B cell (primary cell): Measurements from ENCODE around the gene NCAM1. TPM values are rescaled to one million over a fixed set of nuclear protein-coding genes. Genes with fewer than 3 reads are reported as not detected.

Source experiments
- ATAC-seq: fragments of 200-7000 bp; cut with Tn5 transposase; one replicate; pipeline ENCODE4 v1.10.0; 2021; ENCODE audit warnings: low read depth, mild to moderate bottlenecking, moderate number of reproducible peaks, moderate library complexity
- CTCF ChIA-PET: fragments of 350-600 bp; sonication (Branson Sonifier 250); formaldehyde crosslinking; loops from one replicate; lab custom pipeline; 2021; ENCODE audit warnings: antibody characterized with exemption, inconsistent platforms; lab: Charles Lee
- POLR2A ChIA-PET: fragments of 350-600 bp; sonication (Branson Sonifier 250); formaldehyde crosslinking; loops from one replicate; lab custom pipeline; 2021; ENCODE audit warnings: antibody characterized with exemption; lab: Charles Lee
- DNase-seq: peaks from one replicate; pipeline ENCODE4 v3.0.0; 2013
- H2AFZ ChIP-seq: 2 replicates; pipeline ENCODE4 v1.6.1; 2012; ENCODE audit warnings: mild to moderate bottlenecking, low read depth, low read length; ENCODE audit not compliant: insufficient read depth, poor library complexity, severe bottlenecking
- H3K27ac ChIP-seq, 2 donors: 1 replicate in 1 of 2; 2 replicates in 1 of 2; pipeline ENCODE4 v1.5.1; 2012 to 2013; ENCODE audit warnings: low read length in 2 of 2, mild to moderate bottlenecking in 2 of 2, moderate library complexity in 1 of 2
- H3K27me3 ChIP-seq, 4 experiments: fragments of 200-600 bp in 1 of 4; sonication (generic) in 1 of 4; replicated peaks in 1 of 4; 1 replicate in 2 of 4; 2 replicates in 2 of 4; pipeline versions ENCODE4 v1.6.1 to v1.7.0; 2013 to 2016; ENCODE audit warnings: low read length in 3 of 4, mild to moderate bottlenecking in 2 of 4, mixed read lengths in 1 of 4, moderate library complexity in 1 of 4; ENCODE audit not compliant: insufficient read depth in 4 of 4, control insufficient read depth in 3 of 4; ENCODE audit errors: control extremely low read depth in 1 of 4
- H3K36me3 ChIP-seq, 2 experiments: replicated peaks in 1 of 2; 1 replicate in 1 of 2; 2 replicates in 1 of 2; pipeline versions ENCODE4 v1.6.1 to v1.7.1; 2013; ENCODE audit warnings: low read length in 1 of 2; ENCODE audit not compliant: insufficient read depth in 2 of 2, control insufficient read depth in 1 of 2; ENCODE audit errors: control extremely low read depth in 1 of 2, extremely low read depth in 1 of 2
- H3K4me1 ChIP-seq, 2 donors: fragments of 200-600 bp in 1 of 2; sonication (generic) in 1 of 2; 1 replicate in 1 of 2; 2 replicates in 1 of 2; pipeline versions ENCODE4 v1.5.1 to v1.6.1; 2013 to 2017; ENCODE audit warnings: low read length in 2 of 2; ENCODE audit not compliant: control insufficient read depth in 2 of 2, insufficient read depth in 2 of 2
- H3K4me2 ChIP-seq: replicated peaks from 2 replicates; pipeline ENCODE3; 2012; ENCODE audit warnings: mild to moderate bottlenecking, low read depth, low read length; ENCODE audit not compliant: poor library complexity, severe bottlenecking
- H3K4me3 ChIP-seq, 5 experiments: fragments of 200-600 bp in 1 of 5; sonication (generic) in 1 of 5; 1 replicate in 3 of 5; 2 replicates in 2 of 5; pipeline versions ENCODE4 v1.5.1 to v1.7.0; 2011 to 2016; ENCODE audit warnings: low read length in 4 of 5, mild to moderate bottlenecking in 4 of 5, low read depth in 2 of 5, control low read depth in 1 of 5, moderate library complexity in 1 of 5; ENCODE audit not compliant: insufficient read depth in 1 of 5; ENCODE audit errors: control extremely low read depth in 1 of 5, extremely low read depth in 1 of 5
- H3K79me2 ChIP-seq: fragments of 200-600 bp; sonication (generic); one replicate; pipeline ENCODE4 v1.6.0; 2016; ENCODE audit warnings: low read length; ENCODE audit not compliant: control insufficient read depth, insufficient read depth
- H3K9ac ChIP-seq: fragments of 200-600 bp; sonication (generic); 2 replicates; pipeline ENCODE4 v1.6.1; 2017; ENCODE audit warnings: mild to moderate bottlenecking, low read length, moderate library complexity
- H3K9me3 ChIP-seq, 3 donors: one replicate each; pipeline versions ENCODE4 v1.6.1 to v1.7.1; 2013; ENCODE audit warnings: low read length in 2 of 3; ENCODE audit not compliant: control insufficient read depth in 2 of 3, insufficient read depth in 1 of 3; ENCODE audit errors: control extremely low read depth in 1 of 3
- H4K20me1 ChIP-seq: 2 replicates; pipeline ENCODE4 v1.6.0; 2012; ENCODE audit warnings: mild to moderate bottlenecking, low read length; ENCODE audit not compliant: insufficient read depth, control insufficient read depth, poor library complexity, severe bottlenecking
- H3K27ac Mint-ChIP-seq: one replicate; pipeline ENCODE4 v1.8.0; 2021; ENCODE audit warnings: mixed read lengths
- H3K27me3 Mint-ChIP-seq: one replicate; pipeline ENCODE4 v1.8.0; 2021; ENCODE audit warnings: mixed read lengths
- H3K4me1 Mint-ChIP-seq: one replicate; pipeline ENCODE4 v1.8.0; 2021; ENCODE audit warnings: mixed read lengths
- H3K4me3 Mint-ChIP-seq: one replicate; pipeline ENCODE4 v1.8.0; 2021; ENCODE audit warnings: mixed read lengths
- H3K9me3 Mint-ChIP-seq: one replicate; pipeline ENCODE4 v1.8.0; 2022; ENCODE audit warnings: mixed read lengths; ENCODE audit not compliant: insufficient read depth
- CTCF ChIP-seq: fragments of 200-600 bp; IDR thresholded peaks from one replicate; pipeline ENCODE4 v1.8.0; 2022; ENCODE audit warnings: antibody characterized with exemption, mild to moderate bottlenecking
- EZH2 ChIP-seq: IDR thresholded peaks from 2 replicates; pipeline ENCODE4 v1.6.1; 2012; ENCODE audit warnings: borderline replicate concordance, low read depth, mild to moderate bottlenecking, moderate library complexity, low read length; ENCODE audit not compliant: insufficient read depth, poor library complexity, severe bottlenecking
- WGBS: methylation state at CpG from one replicate; pipeline ENCODE4 v1.1.5; 2013; ENCODE audit warnings: missing lambda C conversion rate; ENCODE audit not compliant: insufficient coverage; 5-methylcytosine and 5-hydroxymethylcytosine counted together
- intact Hi-C: fragments of 100-400 bp; cut with micrococcal nuclease; formaldehyde crosslinking; loops from one replicate; pipeline ENCODE4 v1.10.0; 2022
- polyA plus RNA-seq: library from polyadenylated mRNA; depleted of rRNA; stranded (reverse); fragments of >200 nt; gene quantifications from 2 replicates; pipeline ENCODE4 v1.2.3, GENCODE V29; 2012
- total RNA-seq, 2 donors: library from RNA; stranded (reverse); fragments of 120-200 nt in 1 of 2; gene quantifications; 1 replicate in 1 of 2; 2 replicates in 1 of 2; pipeline versions ENCODE4 v1.2.3 to v1.2.4, GENCODE V29; 2013 to 2022

The NCAM1 gene
- total and polyA plus RNA-seq, 2 donors (not counting 1 experiment from before 2014, with no cell fraction given): 0.37 TPM; not detected in 1

GRCh38 chr11:113265362-113265761, 304.1 kb downstream of the NCAM1 start:
- Mint-ChIP-seq H3K27ac (no peak overlapping the region), H3K4me3 (no peak overlapping the region), H3K9me3 (no peaks in the 10 kb centered on the region), H3K4me1 (peaks cover 15% of the 10 kb centered on the region), H3K27me3 (peaks cover 16% of the 10 kb centered on the region)
- 80% methylated on average over 1 of the region's 2 CpGs for WGBS
- H2AFZ ChIP-seq: no peak overlapping the region
- intact Hi-C loops: no loop called here
- no peak overlapping the region for H3K4me2 ChIP-seq
- H3K4me3 ChIP-seq: no peak overlapping the region
- H3K27me3 ChIP-seq: peaks cover 0 to 5% (median 0%) of the 10 kb centered on the region in 4 experiments
- H3K9me3 ChIP-seq: peaks cover 0 to 3% (median 0%) of the 10 kb centered on the region in 3 donors
- no peaks in the 10 kb centered on the region for H3K36me3 ChIP-seq
- no peak overlapping the region for H3K27ac ChIP-seq
- ATAC-seq (no peak), DNase-seq (no peak)
- ChIA-PET CTCF (no interaction called here), POLR2A (no interaction called here)
- no peak overlapping the region for H3K9ac ChIP-seq
- no peaks in the 10 kb centered on the region for H4K20me1 ChIP-seq
- no peaks in the 10 kb centered on the region for H3K4me1 ChIP-seq
- H3K79me2 ChIP-seq: no peaks in the 10 kb centered on the region
- TF ChIP-seq EZH2 (no peak), CTCF (no peak)

- peaks cover 0 to 5% (median 0%) of the 10 kb centered on the region in 4 experiments for H3K27me3 ChIP-seq
- H4K20me1 ChIP-seq: no peaks in the 10 kb centered on the region
- POLR2A ChIA-PET: no interaction called here
- H3K27me3 Mint-ChIP-seq: peaks cover 14% of the 10 kb centered on the region
- TF ChIP-seq EZH2: no peak
- TF ChIP-seq CTCF: no peak
- no peaks in the 10 kb centered on the region for H3K4me1 ChIP-seq
- DNase-seq (no peak), ATAC-seq (no peak)
- H3K9ac ChIP-seq: no peak overlapping the region
- H3K27ac Mint-ChIP-seq: no peak overlapping the region
- H3K9me3 Mint-ChIP-seq: no peaks in the 10 kb centered on the region
- 89% methylated on average over 3 of the region's 7 CpGs for WGBS
- peaks cover 9% of the 10 kb centered on the region for H3K4me1 Mint-ChIP-seq
- intact Hi-C loops: no loop called here
- H3K27ac ChIP-seq: no peak overlapping the region
- H3K4me2 ChIP-seq: no peak overlapping the region
- CTCF ChIA-PET: no interaction called here
- H3K4me3 Mint-ChIP-seq: no peak overlapping the region
- no peak overlapping the region for H3K4me3 ChIP-seq
- no peaks in the 10 kb centered on the region for H3K79me2 ChIP-seq
- H3K9me3 ChIP-seq: peaks cover 0 to 3% (median 0%) of the 10 kb centered on the region in 3 donors
- no peaks in the 10 kb centered on the region for H3K36me3 ChIP-seq
- no peak overlapping the region for H2AFZ ChIP-seq
Observed at GRCh38 chr11:113267493-113267892, 306.3 kb downstream of the NCAM1 start.
